Measurements from ENCODE around the gene ATP6V1A. TPM values are rescaled to one million over a fixed set of nuclear protein-coding genes. Genes with fewer than 3 reads are reported as not detected.

Gene ATP6V1A
- total RNA-seq, 1 experiment from 2014 or later, result 73.4 TPM

GRCh38 chr3:113791381-113791780 lies 44.5 kb downstream of the ATP6V1A start:
- Histone ChIP-seq H3K4ac (ENCODE audit: low read depth, low read length) (no peak overlapping the region), H2BK15ac (ENCODE audit: low read depth, low read length) (no peak overlapping the region), H2BK20ac (ENCODE audit: low read depth, low read length, poor library complexity, severe bottlenecking) (no peak overlapping the region), H3T11ph (ENCODE audit: low read length) (no peak overlapping the region), H3K23ac (ENCODE audit: insufficient read length, low read depth, low read length) (no peak overlapping the region), H2BK12ac (ENCODE audit: insufficient read length, low read depth, low read length) (no peak overlapping the region), H3K4me1 (ENCODE audit: insufficient read depth, low read length) (no peaks in the 10 kb centered on the region), H3K9me3 (ENCODE audit: control insufficient read depth, low read depth, low read length) (no peaks in the 10 kb centered on the region), H3K18ac (ENCODE audit: insufficient read length, low read depth, low read length) (no peak overlapping the region), H3K14ac (ENCODE audit: insufficient read depth, low read length) (no peak overlapping the region), H3K23me2 (ENCODE audit: insufficient read length, low read depth, low read length, poor library complexity, severe bottlenecking) (no peaks in the 10 kb centered on the region), H3K27ac (ENCODE audit: insufficient read length, low read depth, low read length) (no peak overlapping the region), H3K27me3 (ENCODE audit: insufficient read depth, low read length) (no peaks in the 10 kb centered on the region), H3K79me1 (ENCODE audit: insufficient read depth, low read depth, low read length, poor library complexity, severe bottlenecking) (no peaks in the 10 kb centered on the region), H4K91ac (ENCODE audit: insufficient read length, low read depth, low read length) (no peak overlapping the region), H3K9ac (ENCODE audit: extremely low read depth, insufficient read length, low read length) (no peak overlapping the region), H2BK5ac (ENCODE audit: insufficient read length, low read length) (no peak overlapping the region), H3K56ac (ENCODE audit: insufficient read length, low read depth, low read length) (no peak overlapping the region), H2AFZ (ENCODE audit: low read length) (no peak overlapping the region), H2BK120ac (ENCODE audit: low read depth, low read length, poor library complexity, severe bottlenecking) (no peak overlapping the region), H3K4me2 (ENCODE audit: insufficient read depth, insufficient read length, low read length) (no peak overlapping the region), H4K5ac (ENCODE audit: insufficient read length, low read depth, low read length) (no peak overlapping the region), H3K79me2 (ENCODE audit: insufficient read depth, low read length) (no peaks in the 10 kb centered on the region), H2AK5ac (ENCODE audit: insufficient read length, low read length) (no peak overlapping the region), H4K8ac (replicated peaks; ENCODE audit: insufficient read length, low read depth, low read length) (no peak overlapping the region), H4K20me1 (ENCODE audit: control insufficient read depth, insufficient read depth, insufficient read length) (no peaks in the 10 kb centered on the region)
- no peak for DNase-seq
- H3K9me3 Mint-ChIP-seq, result no peaks in the 10 kb centered on the region
- H3K27me3 Mint-ChIP-seq (ENCODE audit: low read depth), result no peaks in the 10 kb centered on the region
- no peak overlapping the region for H3K27ac Mint-ChIP-seq
- peaks cover 6 to 37% (median 8%) of the 10 kb centered on the region in 3 experiments; a peak in 6 of 7 replicates for H3K36me3 Mint-ChIP-seq (ENCODE audit: insufficient read depth in 1 of 3, low read depth in 3 of 3)
- H3K4me1 Mint-ChIP-seq, result no peaks in the 10 kb centered on the region
- no peak overlapping the region for H3K4me3 Mint-ChIP-seq
- TF ChIP-seq CTCF (conservative IDR thresholded peaks at IDR 0.05), result no peak
